ENCODE measurements around the gene IGSF10.

DNA sequence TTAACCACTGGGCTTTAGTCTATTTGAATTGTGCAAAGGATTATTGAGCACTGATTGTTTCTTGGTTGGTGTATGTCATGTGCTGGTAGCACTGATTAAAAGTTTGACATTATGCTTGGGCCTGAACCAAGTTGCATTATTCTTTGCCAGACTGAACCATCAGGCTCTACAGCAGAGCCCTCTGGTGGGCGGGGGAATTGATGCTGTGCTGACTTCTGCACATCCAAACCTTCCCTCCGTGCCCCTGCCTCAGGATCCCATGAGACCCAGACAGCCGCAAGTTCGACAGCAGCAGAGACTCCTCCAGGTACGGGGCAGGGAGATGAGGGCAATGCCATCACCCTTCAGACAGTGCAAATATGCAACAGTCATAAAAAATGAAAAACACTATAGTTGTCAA lies 47.9 kb downstream of the IGSF10 start:
- TF ChIP-seq GATA2 (IDR thresholded peaks at IDR 0.05; ENCODE audit: low read depth, low read length) (no peak), GATA3 (IDR thresholded peaks at IDR 0.05; ENCODE audit: low read depth, low read length) (no peak)
